A673 (cell line): Measurements from ENCODE around the gene SNX8.

Experiments used
- CTCF ChIP-seq: fragments of 300-800, 200-600 bp; sonication (generic); conservative IDR thresholded peaks from 2 replicates; pipeline ENCODE4 v1.5.1; 2017; ENCODE audit warnings: low read depth, mild to moderate bottlenecking, antibody characterized with exemption, low read length, moderate library complexity, mixed read lengths
- EZH2 ChIP-seq: fragments of 200-600 bp; sonication (generic); IDR thresholded peaks from 2 replicates; pipeline ENCODE4 v1.6.1; 2017; ENCODE audit warnings: borderline replicate concordance, low read depth, mild to moderate bottlenecking, mixed read lengths, antibody characterized with exemption, low read length; ENCODE audit not compliant: poor library complexity, severe bottlenecking

DNA sequence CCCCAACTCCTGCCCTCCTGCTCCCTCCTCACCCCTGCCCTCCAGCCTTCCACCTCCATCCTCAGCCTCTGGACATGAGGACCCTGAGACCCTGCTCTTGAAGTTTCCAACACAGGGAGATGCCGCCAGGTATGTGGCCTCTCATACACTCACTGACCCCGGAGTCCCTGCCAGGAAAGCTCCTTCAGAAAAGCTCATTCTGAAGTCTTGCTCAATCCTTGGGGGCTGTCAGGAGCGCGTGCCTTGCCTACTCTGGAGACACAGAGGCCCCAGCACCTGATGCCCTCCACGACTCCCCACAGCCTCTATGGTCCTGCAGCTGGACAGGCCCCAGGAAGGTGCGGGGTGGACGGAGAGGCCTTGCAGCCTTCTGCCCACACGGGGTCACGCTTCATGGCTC is 61.2 kb downstream of the SNX8 start:
- TF ChIP-seq CTCF = no peak
- TF ChIP-seq EZH2 = no peak
